HG03558 (cell line): ENCODE data around the gene LHX3.
"Not testable (repeated sequence)": the region's sequence is repeated elsewhere in the genome, so short reads cannot be mapped to it uniquely, and the experiment has no call there.

Experiments used
- ATAC-seq: cut with Tn5 transposase; IDR thresholded peaks from one replicate; pipeline ENCODE4 v1.9.1; 2021; ENCODE audit warnings: moderate number of reproducible peaks; ENCODE audit not compliant: unreplicated experiment; ENCODE audit errors: extremely low read depth

LHX3 gene

GRCh38 chr9:136160995-136161610 lies 43.8 kb downstream of the LHX3 start:
- ATAC-seq: no peak

GRCh38 chr9:136160381-136160841 lies 44.5 kb downstream of the LHX3 start:
- ATAC-seq: no peak

GRCh38 chr9:136159851-136160250 lies 45.1 kb downstream of the LHX3 start:
- ATAC-seq: no peak

DNA sequence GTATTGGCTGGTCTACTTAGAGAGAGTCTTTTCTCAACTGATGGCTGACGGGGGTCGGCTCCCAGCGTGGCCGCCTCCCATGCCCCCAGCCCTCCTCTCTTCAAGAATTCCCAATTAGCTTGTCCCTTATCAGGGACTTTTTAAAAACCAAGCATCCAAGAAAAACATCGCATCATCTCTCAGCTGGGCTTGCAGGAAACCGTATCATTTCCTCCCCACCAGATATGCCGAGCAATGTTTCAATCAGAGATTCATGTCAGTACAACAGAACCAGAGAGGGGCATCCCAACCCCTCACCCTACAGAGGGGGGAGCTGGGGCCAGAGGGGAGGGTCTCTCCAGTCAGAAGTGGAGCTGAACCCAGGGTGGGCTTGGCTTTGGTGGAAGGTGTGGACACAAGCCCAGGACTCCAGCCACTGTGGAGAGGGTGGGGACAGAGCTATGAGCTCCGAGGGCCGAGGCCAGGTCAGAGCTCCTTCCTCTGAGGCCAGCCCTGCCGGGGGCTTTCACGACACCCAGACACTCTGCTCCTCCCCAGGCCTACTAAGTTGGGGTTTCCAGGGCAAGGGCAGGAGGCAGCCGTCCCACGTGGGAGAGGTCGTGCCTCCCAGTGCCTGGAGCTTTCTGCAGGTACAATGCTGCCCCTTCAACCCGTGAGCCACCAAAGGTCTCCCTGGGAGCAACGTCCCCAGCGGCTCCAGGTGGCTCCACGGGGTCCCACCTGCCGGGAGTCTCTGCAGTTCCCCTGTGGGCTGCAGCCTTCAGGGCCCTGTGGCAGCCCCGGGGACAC lies 47.3 kb downstream of the LHX3 start:
- no peak for ATAC-seq

GRCh38 chr9:136156209-136157120 lies 48.5 kb downstream of the LHX3 start:
- no peak for ATAC-seq

GRCh38 chr9:136155576-136155975 lies 49.4 kb downstream of the LHX3 start:
- ATAC-seq: no peak

- no peak for ATAC-seq
These were observed 50.0 kb downstream of the LHX3 start for GRCh38 chr9:136154943-136155342.

GRCh38 chr9:136153381-136154065 lies 51.4 kb downstream of the LHX3 start:
- no peak for ATAC-seq

DNA sequence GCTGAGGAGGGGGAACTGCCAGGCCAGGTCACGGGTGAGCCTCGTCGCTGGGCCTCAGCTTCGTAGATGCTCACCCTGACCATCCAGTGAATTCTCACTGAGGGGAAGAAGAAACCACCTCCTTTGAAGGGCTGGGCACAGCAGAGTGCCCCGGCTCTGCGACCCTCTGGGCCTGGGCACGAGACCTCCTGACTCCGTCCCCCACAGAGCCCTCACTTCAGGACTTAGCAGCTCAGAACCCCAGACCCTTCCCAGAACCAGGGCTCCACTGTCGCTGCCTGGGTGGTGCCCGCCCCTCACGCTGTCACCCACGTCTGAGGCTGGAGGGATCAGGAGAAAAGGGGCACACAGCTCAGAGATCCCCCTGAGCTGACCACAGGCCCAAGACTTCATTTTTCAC lies 52.0 kb downstream of the LHX3 start:
- no peak for ATAC-seq

GRCh38 chr9:136152543-136152866 lies 52.4 kb downstream of the LHX3 start:
- ATAC-seq: no peak

DNA sequence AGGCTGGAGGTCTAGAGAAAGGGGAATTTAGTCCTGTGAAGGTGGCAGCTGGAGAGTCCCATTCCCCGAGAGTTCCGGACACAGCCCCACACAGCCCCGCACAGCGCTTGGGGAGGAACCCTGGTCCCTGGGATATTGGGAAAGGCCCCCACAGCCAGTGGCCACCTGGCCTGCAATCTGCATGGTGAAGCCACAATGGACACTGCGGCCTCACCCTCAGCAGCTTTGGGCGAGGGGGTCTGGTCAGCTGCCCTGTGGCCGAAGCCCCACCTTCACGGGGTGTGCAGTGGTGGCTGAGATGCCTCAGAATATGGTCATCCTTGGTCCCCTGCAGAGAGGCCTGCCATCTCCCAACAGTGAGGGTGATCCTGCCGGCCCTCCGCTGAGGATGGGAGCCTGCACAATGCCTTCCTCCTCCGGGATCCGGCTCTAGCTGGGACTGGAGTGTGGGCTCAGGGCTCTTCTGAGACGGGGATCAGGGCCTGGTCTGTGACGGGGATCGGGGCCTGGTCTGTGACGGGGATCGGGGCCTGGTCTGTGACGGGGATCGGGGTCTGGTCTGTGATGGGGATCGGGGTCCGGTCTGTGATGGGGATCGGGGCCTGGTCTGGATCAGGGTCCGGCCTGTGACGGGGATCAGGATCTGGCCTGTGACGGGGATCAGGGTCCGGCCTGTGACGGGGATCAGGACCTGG lies 52.9 kb downstream of the LHX3 start:
- ATAC-seq: no peak

- no peak for ATAC-seq
These were observed 53.6 kb downstream of the LHX3 start for GRCh38 chr9:136151214-136151804.

- not testable (repeated sequence) for ATAC-seq
These were observed 54.2 kb downstream of the LHX3 start for GRCh38 chr9:136150664-136151213.

DNA sequence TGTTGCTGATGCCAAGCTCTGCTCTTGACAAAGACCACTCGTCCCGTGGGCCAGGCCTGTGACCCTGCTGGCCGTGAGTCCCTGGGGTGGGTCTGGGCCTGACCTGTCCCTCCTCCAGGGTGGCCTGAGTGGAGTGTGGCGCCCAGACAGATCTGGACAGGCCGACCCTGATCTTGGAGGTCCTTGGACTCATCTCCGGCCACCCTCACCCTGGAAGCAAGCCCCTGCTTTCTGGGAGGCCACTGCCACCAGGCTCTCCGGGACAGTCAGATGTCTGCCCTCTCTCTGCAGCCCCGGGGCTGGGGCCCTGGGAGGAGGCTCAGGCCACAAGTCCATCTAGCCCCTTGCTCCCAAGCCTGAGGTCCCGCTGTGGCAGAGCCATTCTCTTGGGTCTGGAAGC lies 55.1 kb downstream of the LHX3 start:
- ATAC-seq: no peak

DNA sequence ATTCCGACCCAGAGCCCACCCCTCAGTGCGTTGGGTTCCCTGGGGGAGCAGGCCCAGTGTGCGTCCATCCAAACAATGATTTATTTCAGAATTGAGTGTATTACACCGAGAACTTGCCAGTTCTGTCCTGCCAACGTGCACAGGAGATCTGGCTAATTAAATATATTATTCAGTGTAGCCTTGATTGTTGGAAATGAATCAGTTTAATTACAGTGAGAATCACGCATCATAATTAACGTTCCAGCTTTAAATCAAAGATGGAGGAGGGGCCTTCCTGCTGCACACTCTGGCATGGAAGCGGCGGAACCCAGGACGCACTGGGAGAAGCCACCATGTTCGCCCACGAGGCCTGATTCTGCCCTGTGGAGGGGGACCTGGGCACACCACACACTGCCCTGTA lies 55.6 kb downstream of the LHX3 start:
- ATAC-seq: no peak

- ATAC-seq: no peak
These were observed 56.2 kb downstream of the LHX3 start for GRCh38 chr9:136148766-136149165.

GRCh38 chr9:136147890-136148714 lies 56.8 kb downstream of the LHX3 start:
- no peak for ATAC-seq
